NB4 (cell line): ENCODE measurements around the gene CREB5.

Source experiments
- CTCF ChIP-seq: IDR thresholded peaks from one replicate; pipeline ENCODE4 v1.5.1; 2012; ENCODE audit warnings: low read depth, low read length
- MAX ChIP-seq: IDR thresholded peaks from 2 replicates; pipeline ENCODE4 v1.6.1; 2011; ENCODE audit warnings: low read depth, low read length
- MYC ChIP-seq: IDR thresholded peaks from 2 replicates; pipeline ENCODE4 v1.6.1; 2011; ENCODE audit warnings: low read depth, low read length
- POLR2A ChIP-seq: IDR thresholded peaks from 2 replicates; pipeline ENCODE4 v1.6.1; 2011; ENCODE audit warnings: mild to moderate bottlenecking; ENCODE audit not compliant: insufficient read length; ENCODE audit errors: extremely low read depth

- TF ChIP-seq CTCF, result no peak
- no peak for TF ChIP-seq POLR2A
- no peak for TF ChIP-seq MAX
- TF ChIP-seq MYC, result no peak
Measured at GRCh38 chr7:28718545-28718944, 306.2 kb downstream of the CREB5 start.
